ENCODE measurements around the gene FIBCD1. TPM values are rescaled to one million over a fixed set of nuclear protein-coding genes. Genes with fewer than 3 reads are reported as not detected.

The FIBCD1 gene
- total RNA-seq, 1 experiment from 2014 or later: 1.4 TPM

- TF ChIP-seq CTCF (IDR thresholded peaks at IDR 0.05; ENCODE audit: unreplicated experiment): no peak
- Mint-ChIP-seq H3K27ac (ENCODE audit: unreplicated experiment) (no peak overlapping the region), H3K27me3 (ENCODE audit: unreplicated experiment) (no peaks in the 10 kb centered on the region), H3K4me1 (ENCODE audit: low read depth, unreplicated experiment) (peaks cover 8% of the 10 kb centered on the region), H3K9me3 (ENCODE audit: low read depth, unreplicated experiment) (no peaks in the 10 kb centered on the region), H3K4me3 (ENCODE audit: low read depth, unreplicated experiment) (no peak overlapping the region), H3K36me3 (ENCODE audit: insufficient read depth, unreplicated experiment) (peaks cover 15% of the 10 kb centered on the region)
- intact Hi-C loops (cut with micrococcal nuclease; ENCODE audit: unreplicated experiment): loop anchor here (5.0 kb wide), 2 partner anchors 128 to 178 kb away; no protein-coding TSS in a partner anchor
- no peak for DNase-seq
- no TSS peak for BruUV-seq (replicated peaks)
- CTCF ChIA-PET: interaction anchor here (1.4 to 1.8 kb wide), 2 partner anchors 129 to 177 kb away, joined by 4 to 9 read pairs; no protein-coding TSS in a partner anchor
These were observed 69.8 kb downstream of the FIBCD1 start for GRCh38 chr9:130869250-130869649.

GRCh38 chr9:130868230-130868629 lies 70.8 kb downstream of the FIBCD1 start:
- Mint-ChIP-seq H3K36me3 (ENCODE audit: insufficient read depth, unreplicated experiment) (peaks cover 15% of the 10 kb centered on the region), H3K27ac (ENCODE audit: unreplicated experiment) (no peak overlapping the region), H3K27me3 (ENCODE audit: unreplicated experiment) (no peaks in the 10 kb centered on the region), H3K9me3 (ENCODE audit: low read depth, unreplicated experiment) (no peaks in the 10 kb centered on the region), H3K4me3 (ENCODE audit: low read depth, unreplicated experiment) (no peak overlapping the region), H3K4me1 (ENCODE audit: low read depth, unreplicated experiment) (peaks cover 8% of the 10 kb centered on the region)
- no TSS peak for BruUV-seq (replicated peaks)
- no peak for DNase-seq
- TF ChIP-seq CTCF (IDR thresholded peaks at IDR 0.05; ENCODE audit: unreplicated experiment): no peak
- CTCF ChIA-PET: no interaction called here
- intact Hi-C loops (cut with micrococcal nuclease; ENCODE audit: unreplicated experiment): loop anchor here (5.0 kb wide), 2 partner anchors 129 to 179 kb away; no protein-coding TSS in a partner anchor

- no peaks in the 10 kb centered on the region for H3K9me3 Mint-ChIP-seq (ENCODE audit: low read depth, unreplicated experiment)
- no peak for TF ChIP-seq CTCF (IDR thresholded peaks at IDR 0.05; ENCODE audit: unreplicated experiment)
- CTCF ChIA-PET: no interaction called here
- no peaks in the 10 kb centered on the region for H3K27me3 Mint-ChIP-seq (ENCODE audit: unreplicated experiment)
- H3K36me3 Mint-ChIP-seq (ENCODE audit: insufficient read depth, unreplicated experiment): peaks cover 15% of the 10 kb centered on the region
- no peak for DNase-seq
- intact Hi-C loops (cut with micrococcal nuclease; ENCODE audit: unreplicated experiment): loop anchor here (2.0 to 5.0 kb wide), 4 partner anchors 71 to 180 kb away; partner anchors contain the start of gene FIBCD1
- H3K4me1 Mint-ChIP-seq (ENCODE audit: low read depth, unreplicated experiment): peaks cover 8% of the 10 kb centered on the region
- no TSS peak for BruUV-seq (replicated peaks)
- no peak overlapping the region for H3K4me3 Mint-ChIP-seq (ENCODE audit: low read depth, unreplicated experiment)
- no peak overlapping the region for H3K27ac Mint-ChIP-seq (ENCODE audit: unreplicated experiment)
These were observed 71.5 kb downstream of the FIBCD1 start for GRCh38 chr9:130867556-130867955.

- BruUV-seq (replicated peaks): no TSS peak
- Mint-ChIP-seq H3K27ac (ENCODE audit: unreplicated experiment) (no peak overlapping the region), H3K36me3 (ENCODE audit: insufficient read depth, unreplicated experiment) (peaks cover 6% of the 10 kb centered on the region), H3K27me3 (ENCODE audit: unreplicated experiment) (no peaks in the 10 kb centered on the region), H3K4me1 (ENCODE audit: low read depth, unreplicated experiment) (peaks cover 8% of the 10 kb centered on the region), H3K9me3 (ENCODE audit: low read depth, unreplicated experiment) (no peaks in the 10 kb centered on the region), H3K4me3 (ENCODE audit: low read depth, unreplicated experiment) (no peak overlapping the region)
- intact Hi-C loops (cut with micrococcal nuclease; ENCODE audit: unreplicated experiment): loop anchor here (2.0 to 5.0 kb wide), 4 partner anchors 72 to 181 kb away; partner anchors contain the start of gene FIBCD1
- DNase-seq: peak; percentile 80
- CTCF ChIA-PET: interaction anchor here (0.6 to 1.0 kb wide), 15 partner anchors 8 to 180 kb away, joined by 3 to 9 read pairs (median 4); no protein-coding TSS in a partner anchor
- TF ChIP-seq CTCF (IDR thresholded peaks at IDR 0.05; ENCODE audit: unreplicated experiment): peak; percentile 77
These were observed 72.5 kb downstream of the FIBCD1 start for GRCh38 chr9:130866474-130866965.

Measured in Calu3 (cell line).